Measurements from ENCODE around the gene UFSP1.
"Not testable (repeated sequence)": the region's sequence is repeated elsewhere in the genome, so short reads cannot be mapped to it uniquely, and the experiment has no call there.

DNA sequence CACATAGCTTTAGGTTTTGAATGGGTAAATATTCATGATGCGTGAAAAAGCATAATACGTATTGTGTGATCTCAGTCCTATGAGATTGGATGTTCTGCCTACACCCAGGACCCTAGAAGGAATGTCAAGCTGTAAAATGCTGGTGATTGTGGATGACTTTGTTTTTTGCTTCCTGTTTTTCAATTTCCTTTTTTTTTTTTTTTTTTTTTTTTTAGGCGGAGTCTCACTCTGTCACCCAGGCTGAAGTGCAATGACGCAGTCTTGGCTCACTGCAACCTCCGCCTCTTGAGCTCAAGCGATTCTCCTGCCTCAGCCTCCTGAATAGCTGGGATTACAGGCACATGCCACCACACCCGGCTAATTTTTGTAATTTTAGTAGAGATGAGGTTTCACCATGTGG is 20.9 kb upstream of the UFSP1 start:
- TF ChIP-seq, protein P1, sequence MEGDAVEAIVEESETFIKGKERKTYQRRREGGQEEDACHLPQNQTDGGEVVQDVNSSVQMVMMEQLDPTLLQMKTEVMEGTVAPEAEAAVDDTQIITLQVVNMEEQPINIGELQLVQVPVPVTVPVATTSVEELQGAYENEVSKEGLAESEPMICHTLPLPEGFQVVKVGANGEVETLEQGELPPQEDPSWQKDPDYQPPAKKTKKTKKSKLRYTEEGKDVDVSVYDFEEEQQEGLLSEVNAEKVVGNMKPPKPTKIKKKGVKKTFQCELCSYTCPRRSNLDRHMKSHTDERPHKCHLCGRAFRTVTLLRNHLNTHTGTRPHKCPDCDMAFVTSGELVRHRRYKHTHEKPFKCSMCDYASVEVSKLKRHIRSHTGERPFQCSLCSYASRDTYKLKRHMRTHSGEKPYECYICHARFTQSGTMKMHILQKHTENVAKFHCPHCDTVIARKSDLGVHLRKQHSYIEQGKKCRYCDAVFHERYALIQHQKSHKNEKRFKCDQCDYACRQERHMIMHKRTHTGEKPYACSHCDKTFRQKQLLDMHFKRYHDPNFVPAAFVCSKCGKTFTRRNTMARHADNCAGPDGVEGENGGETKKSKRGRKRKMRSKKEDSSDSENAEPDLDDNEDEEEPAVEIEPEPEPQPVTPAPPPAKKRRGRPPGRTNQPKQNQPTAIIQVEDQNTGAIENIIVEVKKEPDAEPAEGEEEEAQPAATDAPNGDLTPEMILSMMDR (IDR thresholded peaks at IDR 0.05): not testable (repeated sequence)
- not testable (repeated sequence) for TF ChIP-seq POLR2A (IDR thresholded peaks at IDR 0.05)
